HepG2 (cell line): ENCODE measurements around the gene TXNDC11.

Experiments
- ATF7 ChIP-seq, 2 experiments: fragments of 450-650 bp in 1 of 2; sonication (generic) in 1 of 2; formaldehyde crosslinking in 1 of 2; IDR thresholded peaks; 2 replicates each; pipeline versions ENCODE4 v1.4.0 to v1.6.1; 2016 to 2020; ENCODE audit warnings: antibody characterized with exemption in 1 of 2, mild to moderate bottlenecking in 1 of 2, missing genetic modification reagents in 1 of 2
- NR3C1 ChIP-seq: sonication (generic); formaldehyde crosslinking; IDR thresholded peaks from 2 replicates; pipeline ENCODE4 v1.4.0; 2020; ENCODE audit warnings: missing genetic modification reagents
- ZNF44 ChIP-seq: sonication (generic); formaldehyde crosslinking; IDR thresholded peaks from 2 replicates; pipeline ENCODE4 v1.5.1; 2020; ENCODE audit warnings: mild to moderate bottlenecking, missing genetic modification reagents

- no peak for TF ChIP-seq NR3C1
- TF ChIP-seq ATF7 (IDR thresholded peaks at IDR 0.05), result no peak
- TF ChIP-seq ATF7 (CRISPR knock-in tag; IDR thresholded peaks at IDR 0.05), result no peak
- no peak for TF ChIP-seq ZNF44 (CRISPR knock-in tag)
These were observed 75.3 kb downstream of the TXNDC11 start for GRCh38 chr16:11667221-11667823.
